Trophoblast cell (in vitro differentiated cells and primary cell): ENCODE measurements around the gene MICU1.

Experiments
- DNase-seq, 2 donors: peaks; one replicate each; pipeline ENCODE4 v3.0.0-alpha.2; 2016
- H2AFZ ChIP-seq: 2 replicates; pipeline ENCODE4 v1.6.1; 2013; ENCODE audit warnings: low read length, moderate library complexity, mild to moderate bottlenecking; ENCODE audit not compliant: insufficient read depth, poor library complexity
- H2AK5ac ChIP-seq: 2 replicates; pipeline ENCODE4 v1.6.1; 2013; ENCODE audit warnings: mild to moderate bottlenecking, low read length
- H2BK120ac ChIP-seq: 2 replicates; pipeline ENCODE4 v1.6.1; 2013; ENCODE audit warnings: low read length, mild to moderate bottlenecking, moderate library complexity; ENCODE audit not compliant: insufficient read depth, poor library complexity
- H2BK12ac ChIP-seq: 2 replicates; pipeline ENCODE4 v1.6.1; 2013; ENCODE audit warnings: mild to moderate bottlenecking, low read length, moderate library complexity
- H2BK5ac ChIP-seq: 2 replicates; pipeline ENCODE4 v1.6.1; 2013; ENCODE audit warnings: low read length, low read depth, moderate library complexity, mild to moderate bottlenecking; ENCODE audit not compliant: poor library complexity
- H3K14ac ChIP-seq: 2 replicates; pipeline ENCODE4 v1.6.1; 2013; ENCODE audit warnings: mild to moderate bottlenecking, low read length
- H3K18ac ChIP-seq: 2 replicates; pipeline ENCODE4 v1.6.1; 2013; ENCODE audit warnings: mild to moderate bottlenecking, low read length
- H3K23ac ChIP-seq: 2 replicates; pipeline ENCODE4 v1.6.1; 2013; ENCODE audit warnings: low read length
- H3K27ac ChIP-seq: 2 replicates; pipeline ENCODE4 v1.5.1; 2013; ENCODE audit warnings: low read depth, mild to moderate bottlenecking, inconsistent platforms, low read length, moderate library complexity
- H3K27me3 ChIP-seq: 2 replicates; pipeline ENCODE4 v1.6.1; 2013; ENCODE audit warnings: inconsistent platforms, mild to moderate bottlenecking, low read length, moderate library complexity; ENCODE audit not compliant: insufficient read depth
- H3K36me3 ChIP-seq, 2 experiments: 1 replicate in 1 of 2; 2 replicates in 1 of 2; pipeline ENCODE4 v1.6.1; 2013; ENCODE audit warnings: low read length in 2 of 2, mild to moderate bottlenecking in 2 of 2, moderate library complexity in 1 of 2; ENCODE audit not compliant: insufficient read depth in 2 of 2, control insufficient read depth in 1 of 2
- H3K4ac ChIP-seq: 2 replicates; pipeline ENCODE4 v1.6.1; 2013; ENCODE audit warnings: low read depth, mild to moderate bottlenecking, low read length, moderate library complexity
- H3K4me1 ChIP-seq, 2 experiments: 1 replicate in 1 of 2; 2 replicates in 1 of 2; pipeline ENCODE4 v1.6.1; 2013; ENCODE audit warnings: low read length in 2 of 2, mild to moderate bottlenecking in 2 of 2, moderate library complexity in 1 of 2; ENCODE audit not compliant: insufficient read depth in 2 of 2, control insufficient read depth in 1 of 2
- H3K4me2 ChIP-seq: 2 replicates; pipeline ENCODE4 v1.6.1; 2013; ENCODE audit warnings: inconsistent platforms, mild to moderate bottlenecking, low read length, moderate library complexity
- H3K4me3 ChIP-seq: 2 replicates; pipeline ENCODE4 v1.5.1; 2013; ENCODE audit warnings: mild to moderate bottlenecking, low read depth, low read length, inconsistent platforms
- H3K79me1 ChIP-seq: one replicate; pipeline ENCODE4 v1.6.1; 2013; ENCODE audit warnings: low read length
- H3K79me2 ChIP-seq: 2 replicates; pipeline ENCODE4 v1.6.1; 2013; ENCODE audit warnings: low read length, mild to moderate bottlenecking; ENCODE audit not compliant: control insufficient read depth, insufficient read depth, poor library complexity
- H3K9ac ChIP-seq: 2 replicates; pipeline ENCODE4 v1.6.1; 2013; ENCODE audit warnings: mild to moderate bottlenecking, low read length
- H3K9me3 ChIP-seq: 2 replicates; pipeline ENCODE4 v1.6.1; 2013; ENCODE audit warnings: low read depth, mild to moderate bottlenecking, control low read depth, inconsistent platforms, low read length; ENCODE audit not compliant: insufficient read depth
- H4K12ac ChIP-seq: 2 replicates; pipeline ENCODE4 v1.6.1; 2013; ENCODE audit warnings: low read depth, mild to moderate bottlenecking, low read length, moderate library complexity
- H4K8ac ChIP-seq: 2 replicates; pipeline ENCODE4 v1.6.1; 2013; ENCODE audit warnings: low read depth, mild to moderate bottlenecking, low read length, moderate library complexity
- H4K91ac ChIP-seq: one replicate; pipeline ENCODE4 v1.6.1; 2013; ENCODE audit warnings: low read depth, mild to moderate bottlenecking, low read length, moderate library complexity
- WGBS: extraction: QIAGEN DNeasy Blood & Tissue Kit; methylation state at CpG from one replicate; pipeline ENCODE4 v1.1.7; 2013; ENCODE audit warnings: missing lambda C conversion rate; ENCODE audit not compliant: insufficient read length, insufficient coverage; ENCODE audit errors: extremely low coverage; 5-methylcytosine and 5-hydroxymethylcytosine counted together

Gene MICU1

GRCh38 chr10:72658696-72659400, 33.0 kb upstream of the MICU1 start:
- Histone ChIP-seq H3K36me3 (no peaks in the 10 kb centered on the region), H3K9me3 (no peaks in the 10 kb centered on the region), H3K4me3 (no peak overlapping the region), H3K23ac (no peak overlapping the region), H3K4me1 (peaks cover 0 to 3% of the 10 kb centered on the region in 2 experiments), H3K9ac (no peak overlapping the region), H2BK5ac (no peak overlapping the region), H3K27ac (no peak overlapping the region), H2BK12ac (no peak overlapping the region), H3K4me2 (no peak overlapping the region), H3K79me1 (no peaks in the 10 kb centered on the region), H3K18ac (no peak overlapping the region), H4K91ac (no peak overlapping the region), H3K27me3 (no peaks in the 10 kb centered on the region), H4K12ac (no peak overlapping the region), H4K8ac (no peak overlapping the region), H2BK120ac (no peak overlapping the region), H2AK5ac (no peak overlapping the region), H3K14ac (no peak overlapping the region), H2AFZ (no peak overlapping the region), H3K79me2 (no peaks in the 10 kb centered on the region), H3K4ac (no peak overlapping the region)
- DNase-seq: no peak
- WGBS: no CpG with 5 or more reads among the region's 5 CpGs

- Histone ChIP-seq H2AFZ (no peak overlapping the region), H2BK120ac (no peak overlapping the region), H3K36me3 (no peaks in the 10 kb centered on the region), H3K27ac (no peak overlapping the region), H4K12ac (no peak overlapping the region), H3K4me3 (no peak overlapping the region), H2AK5ac (no peak overlapping the region), H3K18ac (no peak overlapping the region), H4K8ac (no peak overlapping the region), H3K79me1 (no peaks in the 10 kb centered on the region), H3K27me3 (no peaks in the 10 kb centered on the region), H3K4me1 (peaks cover 0 to 2% of the 10 kb centered on the region in 2 experiments), H3K4ac (no peak overlapping the region), H3K9me3 (no peaks in the 10 kb centered on the region), H3K23ac (no peak overlapping the region), H3K79me2 (no peaks in the 10 kb centered on the region), H2BK12ac (no peak overlapping the region), H2BK5ac (no peak overlapping the region), H3K9ac (no peak overlapping the region), H3K4me2 (no peak overlapping the region), H3K14ac (no peak overlapping the region), H4K91ac (no peak overlapping the region)
- WGBS: no CpG with 5 or more reads among the region's 3 CpGs
- no peak for DNase-seq
These were observed 28.8 kb upstream of the MICU1 start for GRCh38 chr10:72654720-72655119.

- Histone ChIP-seq H2BK120ac (no peak overlapping the region), H4K12ac (no peak overlapping the region), H3K4ac (no peak overlapping the region), H4K8ac (no peak overlapping the region), H3K79me1 (no peaks in the 10 kb centered on the region), H2BK5ac (no peak overlapping the region), H3K9ac (no peak overlapping the region), H3K9me3 (no peaks in the 10 kb centered on the region), H3K18ac (no peak overlapping the region), H3K4me3 (no peak overlapping the region), H3K23ac (no peak overlapping the region), H3K4me2 (no peak overlapping the region), H2AK5ac (no peak overlapping the region), H2AFZ (no peak overlapping the region), H3K79me2 (no peaks in the 10 kb centered on the region), H2BK12ac (no peak overlapping the region), H3K27ac (no peak overlapping the region), H3K14ac (no peak overlapping the region), H3K27me3 (no peaks in the 10 kb centered on the region), H3K4me1 (no peaks in the 10 kb centered on the region), H3K36me3 (no peaks in the 10 kb centered on the region), H4K91ac (no peak overlapping the region)
- WGBS: no CpG with 5 or more reads among the region's 6 CpGs
- DNase-seq: no peak
These were observed 27.7 kb upstream of the MICU1 start for GRCh38 chr10:72653383-72654096.

DNA sequence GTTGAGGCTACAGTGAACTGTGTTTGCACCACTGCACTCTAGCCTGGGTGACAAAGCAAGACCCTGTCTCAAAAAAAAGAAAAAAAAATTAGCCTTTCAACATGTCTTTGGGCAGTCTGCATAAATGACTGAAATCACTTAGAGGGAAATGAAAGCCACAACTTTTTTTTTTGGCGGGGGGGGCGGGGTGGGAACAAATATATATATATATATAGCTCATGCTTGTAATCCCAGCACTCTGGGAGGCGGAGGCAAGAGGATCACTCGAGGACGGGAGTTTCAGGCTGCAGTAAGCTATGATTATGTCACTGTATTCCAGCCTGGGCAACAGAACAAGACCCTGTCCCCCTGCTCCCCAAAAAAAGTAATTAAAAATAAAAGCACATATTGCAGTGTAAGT, 23.4 kb upstream of the MICU1 start:
- no peaks in the 10 kb centered on the region for H3K36me3 ChIP-seq
- no peak overlapping the region for H4K91ac ChIP-seq
- H3K14ac ChIP-seq: no peak overlapping the region
- H3K4me1 ChIP-seq: no peaks in the 10 kb centered on the region
- no peak overlapping the region for H3K9ac ChIP-seq
- H3K23ac ChIP-seq: no peak overlapping the region
- no peak overlapping the region for H2AFZ ChIP-seq
- H3K4me2 ChIP-seq: no peak overlapping the region
- H4K8ac ChIP-seq: no peak overlapping the region
- no peak overlapping the region for H3K4me3 ChIP-seq
- no peak for DNase-seq
- H3K4ac ChIP-seq: no peak overlapping the region
- H4K12ac ChIP-seq: no peak overlapping the region
- no peaks in the 10 kb centered on the region for H3K9me3 ChIP-seq
- H3K79me2 ChIP-seq: no peaks in the 10 kb centered on the region
- no peak overlapping the region for H2AK5ac ChIP-seq
- no peaks in the 10 kb centered on the region for H3K79me1 ChIP-seq
- H2BK5ac ChIP-seq: no peak overlapping the region
- no peak overlapping the region for H2BK120ac ChIP-seq
- H2BK12ac ChIP-seq: no peak overlapping the region
- WGBS: no CpG with 5 or more reads among the region's 5 CpGs
- H3K27ac ChIP-seq: no peak overlapping the region
- H3K18ac ChIP-seq: no peak overlapping the region
- no peaks in the 10 kb centered on the region for H3K27me3 ChIP-seq
